SK-N-MC (cell line): ENCODE data around the gene SYT6.

Source experiments
- EZH2 ChIP-seq: fragments of 200-600 bp; sonication (generic); IDR thresholded peaks from one replicate; pipeline ENCODE4 v1.6.1; 2017; ENCODE audit warnings: antibody characterized with exemption
- FOXP2 ChIP-seq: optimal IDR thresholded peaks from 2 replicates; pipeline ENCODE3; 2011; ENCODE audit warnings: mild to moderate bottlenecking, moderate library complexity; ENCODE audit not compliant: insufficient read depth; ENCODE audit errors: extremely low read length, control extremely low read depth
- POLR2AphosphoS5 ChIP-seq: IDR thresholded peaks from 2 replicates; pipeline ENCODE4 v1.6.1; 2012; ENCODE audit warnings: mild to moderate bottlenecking, low read depth, low read length, borderline replicate concordance

- TF ChIP-seq EZH2 (no peak), POLR2AphosphoS5 (no peak), FOXP2 (no peak)
These were observed 30.6 kb downstream of the SYT6 start for GRCh38 chr1:114122941-114123618.
